ENCODE results near the gene TOP3A. TPM values are rescaled to one million over a fixed set of nuclear protein-coding genes. Genes with fewer than 3 reads are reported as not detected.

Gene TOP3A
- total RNA-seq, 4 donors from 2014 or later, result 12.0 to 79.0 (median 32.1) TPM

DNA sequence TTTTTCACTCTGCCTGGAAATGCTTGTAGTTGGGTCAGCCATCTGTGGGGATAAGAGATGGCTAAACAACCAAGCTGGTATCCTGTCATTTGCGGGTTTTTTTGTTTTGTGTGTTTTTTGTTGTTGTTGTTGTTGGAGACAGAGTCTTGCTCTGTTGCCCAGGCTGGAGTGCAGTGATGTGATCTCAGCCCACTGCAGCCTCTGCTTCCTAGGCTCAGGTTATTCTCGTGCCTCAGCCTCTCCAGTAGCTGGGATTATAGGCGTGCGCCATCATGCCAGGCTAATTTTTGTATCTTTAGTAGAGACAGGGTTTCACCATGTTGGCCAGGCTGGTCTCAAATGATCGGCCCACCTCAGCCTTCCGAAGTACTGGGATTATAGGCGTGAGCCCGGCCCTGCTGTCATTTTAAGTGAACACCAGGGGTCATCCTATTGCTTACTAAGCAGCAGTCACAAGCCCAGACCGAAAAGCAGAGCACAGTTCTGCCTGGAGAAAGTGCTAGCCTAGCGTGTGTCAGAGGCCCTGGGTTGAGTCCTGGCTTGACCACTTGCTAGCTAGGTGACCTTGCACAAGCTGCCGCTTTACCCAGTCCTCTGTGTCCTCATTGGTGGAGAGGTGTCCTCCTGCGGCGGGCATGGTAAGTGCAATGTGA lies 4.9 kb upstream of the TOP3A start:
- TF ChIP-seq POLR2A (IDR thresholded peaks at IDR 0.05) (no peak), EP300 (IDR thresholded peaks at IDR 0.05; ENCODE audit: low read depth) (no peak), POLR2AphosphoS5 (IDR thresholded peaks at IDR 0.05) (no peak)
- TF ChIP-seq, protein P1, sequence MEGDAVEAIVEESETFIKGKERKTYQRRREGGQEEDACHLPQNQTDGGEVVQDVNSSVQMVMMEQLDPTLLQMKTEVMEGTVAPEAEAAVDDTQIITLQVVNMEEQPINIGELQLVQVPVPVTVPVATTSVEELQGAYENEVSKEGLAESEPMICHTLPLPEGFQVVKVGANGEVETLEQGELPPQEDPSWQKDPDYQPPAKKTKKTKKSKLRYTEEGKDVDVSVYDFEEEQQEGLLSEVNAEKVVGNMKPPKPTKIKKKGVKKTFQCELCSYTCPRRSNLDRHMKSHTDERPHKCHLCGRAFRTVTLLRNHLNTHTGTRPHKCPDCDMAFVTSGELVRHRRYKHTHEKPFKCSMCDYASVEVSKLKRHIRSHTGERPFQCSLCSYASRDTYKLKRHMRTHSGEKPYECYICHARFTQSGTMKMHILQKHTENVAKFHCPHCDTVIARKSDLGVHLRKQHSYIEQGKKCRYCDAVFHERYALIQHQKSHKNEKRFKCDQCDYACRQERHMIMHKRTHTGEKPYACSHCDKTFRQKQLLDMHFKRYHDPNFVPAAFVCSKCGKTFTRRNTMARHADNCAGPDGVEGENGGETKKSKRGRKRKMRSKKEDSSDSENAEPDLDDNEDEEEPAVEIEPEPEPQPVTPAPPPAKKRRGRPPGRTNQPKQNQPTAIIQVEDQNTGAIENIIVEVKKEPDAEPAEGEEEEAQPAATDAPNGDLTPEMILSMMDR (IDR thresholded peaks at IDR 0.05), result peak; percentile 21 to 37 (median 26)
- H3K9me3 ChIP-seq, result no peaks in the 10 kb centered on the region
- H3K4me1 ChIP-seq, result peaks cover 34 to 57% (median 49%) of the 10 kb centered on the region in 4 donors
- DNase-seq, result no peak
- in situ Hi-C loops (cut with MboI; ENCODE audit: low pct_ligation_motif_present in 1 of 4, low pct_unique_long_range_greater_than_20kb in 1 of 4, low sequenced_read_pairs in 3 of 4) (no loop called here), intact Hi-C loops (cut with DNase I; ENCODE audit: low total_unique reads) (no loop called here)
- H3K36me3 ChIP-seq, result peaks cover 0 to 20% (median 7%) of the 10 kb centered on the region in 4 donors
- no peak overlapping the region for H3K27ac ChIP-seq
- H3K27me3 ChIP-seq, result no peaks in the 10 kb centered on the region
- no peak overlapping the region for H3K4me3 ChIP-seq
- WGBS, 2 donors (ENCODE audit: low coverage in 1 of 2), result 50 to 69% methylated on average over 1 to 13 of the region's 13 CpGs

GRCh38 chr17:18318771-18319450 lies 4.1 kb upstream of the TOP3A start:
- no peak for DNase-seq
- H3K27me3 ChIP-seq, result no peaks in the 10 kb centered on the region
- no peak overlapping the region for H3K27ac ChIP-seq
- H3K4me1 ChIP-seq, result peaks cover 34 to 61% (median 54%) of the 10 kb centered on the region in 4 donors
- in situ Hi-C loops (cut with MboI; ENCODE audit: low pct_ligation_motif_present in 1 of 4, low pct_unique_long_range_greater_than_20kb in 1 of 4, low sequenced_read_pairs in 3 of 4), result no loop called here
- TF ChIP-seq EP300 (IDR thresholded peaks at IDR 0.05; ENCODE audit: low read depth), result no peak
- TF ChIP-seq, protein P1 (IDR thresholded peaks at IDR 0.05), result no peak
- no peaks in the 10 kb centered on the region for H3K9me3 ChIP-seq
- intact Hi-C loops (cut with DNase I; ENCODE audit: low total_unique reads), result no loop called here
- peaks cover 0 to 14% (median 7%) of the 10 kb centered on the region in 4 donors for H3K36me3 ChIP-seq
- WGBS, 2 donors (ENCODE audit: low coverage in 1 of 2), result 88 to 93% methylated on average over 5 to 18 of the region's 18 CpGs
- peak overlapping the region in 1 of 4 donors; percentile 13 for H3K4me3 ChIP-seq

GRCh38 chr17:18318117-18318516 lies 3.3 kb upstream of the TOP3A start:
- Histone ChIP-seq H3K36me3 (peaks cover 0 to 6% (median 3%) of the 10 kb centered on the region in 4 donors), H3K9me3 (no peaks in the 10 kb centered on the region), H3K4me3 (peak overlapping the region in 1 of 4 donors; percentile 13), H3K4me1 (peaks cover 42 to 69% (median 61%) of the 10 kb centered on the region in 4 donors), H3K27ac (no peak overlapping the region), H3K27me3 (no peaks in the 10 kb centered on the region)
- TF ChIP-seq POLR2A (IDR thresholded peaks at IDR 0.05) (no peak), EP300 (IDR thresholded peaks at IDR 0.05; ENCODE audit: low read depth) (no peak), POLR2AphosphoS5 (IDR thresholded peaks at IDR 0.05) (no peak)
- TF ChIP-seq, protein P1 (IDR thresholded peaks at IDR 0.05), result no peak
- intact Hi-C loops (cut with DNase I; ENCODE audit: low total_unique reads), result no loop called here
- 87 to 95% methylated on average over 3 to 7 of the region's 7 CpGs for WGBS, 2 donors (ENCODE audit: low coverage in 1 of 2)
- DNase-seq, result no peak
- in situ Hi-C loops (cut with MboI; ENCODE audit: low pct_ligation_motif_present in 1 of 4, low pct_unique_long_range_greater_than_20kb in 1 of 4, low sequenced_read_pairs in 3 of 4), result no loop called here

DNA sequence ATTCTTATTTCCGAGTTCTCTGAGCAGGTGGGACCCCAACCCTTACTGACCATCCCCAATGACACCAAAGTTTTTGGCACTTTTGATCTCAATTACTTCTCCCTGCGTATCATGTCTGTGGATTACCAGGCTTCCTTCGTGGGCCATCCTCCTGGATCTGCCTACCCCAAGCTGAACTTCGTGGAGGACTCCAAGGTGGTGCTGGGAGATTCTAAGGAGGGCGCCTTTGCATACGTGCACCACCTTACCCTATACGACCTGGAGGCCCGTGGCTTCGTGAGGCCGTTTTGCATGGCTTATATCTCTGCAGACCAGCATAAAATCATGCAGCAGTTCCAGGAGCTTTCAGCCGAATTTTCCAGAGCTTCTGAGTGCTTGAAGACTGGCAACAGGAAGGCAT lies 1.2 kb upstream of the TOP3A start:
- Histone ChIP-seq H3K27me3 (no peaks in the 10 kb centered on the region), H3K4me1 (peaks cover 44 to 81% (median 67%) of the 10 kb centered on the region in 4 donors), H3K27ac (peak overlapping the region; percentile 93 to 98 (median 94)), H3K4me3 (peak overlapping the region; percentile 74 to 97 (median 87)), H3K36me3 (peaks cover 0 to 8% (median 0%) of the 10 kb centered on the region in 4 donors), H3K9me3 (no peaks in the 10 kb centered on the region)
- WGBS, 2 donors (ENCODE audit: low coverage in 1 of 2), result 57 to 85% methylated on average over 2 to 11 of the region's 11 CpGs
- DNase-seq, result no peak
- TF ChIP-seq POLR2AphosphoS5 (IDR thresholded peaks at IDR 0.05) (no peak), POLR2A (IDR thresholded peaks at IDR 0.05) (no peak), EP300 (IDR thresholded peaks at IDR 0.05; ENCODE audit: low read depth) (no peak)
- TF ChIP-seq, protein P1 (IDR thresholded peaks at IDR 0.05), result no peak
- in situ Hi-C loops (cut with MboI; ENCODE audit: low pct_ligation_motif_present in 1 of 4, low pct_unique_long_range_greater_than_20kb in 1 of 4, low sequenced_read_pairs in 3 of 4) (no loop called here), intact Hi-C loops (cut with DNase I; ENCODE audit: low total_unique reads) (no loop called here)

Measured in transverse colon (tissue), 4 donors.